ENCODE results near the gene SLC35B2. TPM values are rescaled to one million over a fixed set of nuclear protein-coding genes. Genes with fewer than 3 reads are reported as not detected.

The SLC35B2 gene
- polyA plus RNA-seq, 1 experiment: 145 TPM

DNA sequence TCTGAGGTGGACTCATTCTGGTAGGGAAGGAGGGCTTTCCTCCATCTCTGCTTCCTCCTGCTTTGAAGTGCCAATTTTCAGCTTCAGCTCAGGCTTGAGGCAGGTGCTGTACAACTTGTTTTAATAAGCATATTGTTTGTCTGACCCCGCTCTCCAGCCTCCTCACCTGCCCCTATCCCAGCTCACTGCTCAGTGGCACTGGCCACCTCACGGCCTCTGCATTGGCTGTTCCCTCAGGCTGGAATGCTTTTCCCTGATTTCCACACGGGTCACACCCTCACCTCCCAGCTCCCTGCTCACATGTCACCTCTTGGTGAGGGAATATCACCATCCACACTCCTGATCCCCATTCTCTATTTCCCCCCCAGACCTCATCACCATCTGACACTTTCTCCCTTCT lies 41.5 kb upstream of the SLC35B2 start:
- TF ChIP-seq, protein P1, sequence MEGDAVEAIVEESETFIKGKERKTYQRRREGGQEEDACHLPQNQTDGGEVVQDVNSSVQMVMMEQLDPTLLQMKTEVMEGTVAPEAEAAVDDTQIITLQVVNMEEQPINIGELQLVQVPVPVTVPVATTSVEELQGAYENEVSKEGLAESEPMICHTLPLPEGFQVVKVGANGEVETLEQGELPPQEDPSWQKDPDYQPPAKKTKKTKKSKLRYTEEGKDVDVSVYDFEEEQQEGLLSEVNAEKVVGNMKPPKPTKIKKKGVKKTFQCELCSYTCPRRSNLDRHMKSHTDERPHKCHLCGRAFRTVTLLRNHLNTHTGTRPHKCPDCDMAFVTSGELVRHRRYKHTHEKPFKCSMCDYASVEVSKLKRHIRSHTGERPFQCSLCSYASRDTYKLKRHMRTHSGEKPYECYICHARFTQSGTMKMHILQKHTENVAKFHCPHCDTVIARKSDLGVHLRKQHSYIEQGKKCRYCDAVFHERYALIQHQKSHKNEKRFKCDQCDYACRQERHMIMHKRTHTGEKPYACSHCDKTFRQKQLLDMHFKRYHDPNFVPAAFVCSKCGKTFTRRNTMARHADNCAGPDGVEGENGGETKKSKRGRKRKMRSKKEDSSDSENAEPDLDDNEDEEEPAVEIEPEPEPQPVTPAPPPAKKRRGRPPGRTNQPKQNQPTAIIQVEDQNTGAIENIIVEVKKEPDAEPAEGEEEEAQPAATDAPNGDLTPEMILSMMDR (IDR thresholded peaks at IDR 0.05; ENCODE audit: insufficient read depth, low read depth, low read length): no peak
- H3K36me3 ChIP-seq (ENCODE audit: control insufficient read depth, insufficient read depth, low read length): peaks cover 22% of the 10 kb centered on the region
- POLR2A ChIA-PET: no interaction called here
- H3K27me3 ChIP-seq (ENCODE audit: control insufficient read depth, insufficient read depth, low read length): peaks cover 21% of the 10 kb centered on the region
- CTCF ChIA-PET: interaction anchor here (0.6 to 2.6 kb wide), 6 partner anchors 8 to 77 kb away, joined by 3 to 11 read pairs (median 4); partner anchors contain the start of gene AARS2
- H3K4me3 ChIP-seq (ENCODE audit: low read depth, low read length): no peak overlapping the region
- DNase-seq (ENCODE audit: low read depth): no peak

DNA sequence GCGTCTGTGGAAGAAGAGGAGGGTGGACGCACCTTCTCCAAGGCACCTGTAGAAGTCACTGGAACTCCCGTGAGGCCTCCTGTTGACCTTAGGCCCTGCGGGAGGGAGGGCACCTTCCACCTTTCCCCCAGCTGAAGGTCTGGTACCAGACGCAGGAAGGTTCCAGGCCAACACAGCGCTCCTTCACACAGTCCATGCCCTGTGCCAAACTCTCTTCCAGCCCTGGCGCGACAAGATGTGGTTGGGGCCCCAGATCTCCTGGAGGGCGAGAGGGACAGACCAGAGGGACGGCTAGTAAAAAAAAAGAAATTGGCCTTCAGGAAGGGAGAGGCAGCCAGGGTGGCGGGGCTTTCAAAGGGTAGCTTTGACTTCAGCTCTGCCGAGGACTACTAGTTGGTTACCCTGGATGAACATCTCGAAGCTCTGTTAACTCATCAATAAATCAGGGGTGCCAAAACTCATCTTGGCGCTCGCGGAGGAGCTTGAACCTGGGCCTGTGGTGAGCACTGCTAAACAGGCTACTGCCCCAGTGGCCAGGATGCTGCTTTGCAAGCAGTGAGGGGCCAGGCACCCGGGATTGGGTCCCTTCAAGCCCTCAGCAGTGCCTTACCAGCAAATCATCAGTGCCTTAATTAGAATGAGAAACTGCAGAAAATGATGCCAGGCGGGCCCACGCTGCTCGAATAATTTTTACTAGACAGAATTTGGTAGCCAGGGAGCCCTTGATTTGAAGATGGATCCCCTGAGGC lies 40.9 kb upstream of the SLC35B2 start:
- H3K36me3 ChIP-seq (ENCODE audit: control insufficient read depth, insufficient read depth, low read length): peaks cover 16% of the 10 kb centered on the region
- POLR2A ChIA-PET: no interaction called here
- H3K4me3 ChIP-seq (ENCODE audit: low read depth, low read length): no peak overlapping the region
- peaks cover 21% of the 10 kb centered on the region for H3K27me3 ChIP-seq (ENCODE audit: control insufficient read depth, insufficient read depth, low read length)
- CTCF ChIA-PET: interaction anchor here (1.1 to 2.6 kb wide), 5 partner anchors 9 to 77 kb away, joined by 3 to 11 read pairs (median 4); partner anchors contain the start of gene AARS2
- no peak for DNase-seq (ENCODE audit: low read depth)
- TF ChIP-seq, protein P1 (IDR thresholded peaks at IDR 0.05; ENCODE audit: insufficient read depth, low read depth, low read length): no peak

DNA sequence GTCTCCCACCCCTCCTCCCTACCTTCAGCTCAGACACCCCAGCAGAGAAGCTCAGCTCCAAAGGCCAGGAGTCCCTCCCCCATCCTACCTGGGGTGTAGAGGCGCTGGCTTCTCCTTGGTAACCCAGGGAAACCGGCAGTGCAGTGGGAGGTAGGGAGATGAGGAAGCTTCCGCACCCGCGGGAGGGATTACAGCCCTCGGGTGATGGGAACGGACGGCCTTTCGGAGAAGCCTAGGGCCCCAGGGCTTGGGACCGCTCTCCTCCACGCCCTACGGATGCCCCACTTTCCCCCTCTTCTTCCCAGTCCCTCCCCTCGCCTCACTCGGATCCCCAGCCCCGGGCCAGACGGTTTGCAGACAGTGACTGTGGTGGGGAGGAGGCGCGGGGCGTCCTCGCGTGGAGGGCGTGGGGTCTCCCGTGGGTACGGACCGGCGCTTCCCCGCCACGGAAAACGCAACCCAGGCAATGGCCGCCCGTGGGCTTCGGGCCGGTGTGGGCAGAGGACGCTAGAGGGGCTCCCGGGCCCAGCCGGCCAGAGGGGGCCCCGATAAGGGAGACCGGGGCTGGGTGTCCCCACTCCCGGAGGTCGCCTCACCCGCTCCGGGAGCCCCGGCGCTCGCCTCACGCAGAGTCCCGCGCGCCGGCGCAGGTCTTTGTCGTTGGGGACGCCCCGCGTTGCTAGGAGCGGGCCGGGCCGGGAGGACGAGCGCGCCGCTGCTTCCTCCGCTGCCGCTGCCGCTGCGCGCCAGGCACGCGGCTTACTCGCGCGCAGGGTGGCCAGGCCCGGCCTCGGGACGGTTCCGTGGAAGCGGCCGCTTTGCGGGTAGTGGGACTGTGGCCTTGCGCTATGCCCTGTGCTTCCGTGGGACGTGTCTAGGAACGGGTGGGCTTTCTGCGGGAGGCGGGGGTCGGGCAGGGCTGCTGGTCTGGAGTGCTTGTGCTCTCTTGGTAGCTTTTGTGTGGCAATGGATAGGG lies 40.0 kb upstream of the SLC35B2 start:
- ChIA-PET POLR2A (no interaction called here), CTCF (interaction anchor here (0.9 to 2.6 kb wide), 9 partner anchors 7 to 129 kb away, joined by 3 to 15 read pairs (median 4); partner anchors contain the start of gene AARS2)
- TF ChIP-seq, protein P1 (IDR thresholded peaks at IDR 0.05; ENCODE audit: insufficient read depth, low read depth, low read length): no peak
- no peak for DNase-seq (ENCODE audit: low read depth)
- H3K27me3 ChIP-seq (ENCODE audit: control insufficient read depth, insufficient read depth, low read length): peaks cover 26% of the 10 kb centered on the region
- peak overlapping the region; percentile 30 for H3K4me3 ChIP-seq (ENCODE audit: low read depth, low read length)
- peaks cover 11% of the 10 kb centered on the region for H3K36me3 ChIP-seq (ENCODE audit: control insufficient read depth, insufficient read depth, low read length)

DNA sequence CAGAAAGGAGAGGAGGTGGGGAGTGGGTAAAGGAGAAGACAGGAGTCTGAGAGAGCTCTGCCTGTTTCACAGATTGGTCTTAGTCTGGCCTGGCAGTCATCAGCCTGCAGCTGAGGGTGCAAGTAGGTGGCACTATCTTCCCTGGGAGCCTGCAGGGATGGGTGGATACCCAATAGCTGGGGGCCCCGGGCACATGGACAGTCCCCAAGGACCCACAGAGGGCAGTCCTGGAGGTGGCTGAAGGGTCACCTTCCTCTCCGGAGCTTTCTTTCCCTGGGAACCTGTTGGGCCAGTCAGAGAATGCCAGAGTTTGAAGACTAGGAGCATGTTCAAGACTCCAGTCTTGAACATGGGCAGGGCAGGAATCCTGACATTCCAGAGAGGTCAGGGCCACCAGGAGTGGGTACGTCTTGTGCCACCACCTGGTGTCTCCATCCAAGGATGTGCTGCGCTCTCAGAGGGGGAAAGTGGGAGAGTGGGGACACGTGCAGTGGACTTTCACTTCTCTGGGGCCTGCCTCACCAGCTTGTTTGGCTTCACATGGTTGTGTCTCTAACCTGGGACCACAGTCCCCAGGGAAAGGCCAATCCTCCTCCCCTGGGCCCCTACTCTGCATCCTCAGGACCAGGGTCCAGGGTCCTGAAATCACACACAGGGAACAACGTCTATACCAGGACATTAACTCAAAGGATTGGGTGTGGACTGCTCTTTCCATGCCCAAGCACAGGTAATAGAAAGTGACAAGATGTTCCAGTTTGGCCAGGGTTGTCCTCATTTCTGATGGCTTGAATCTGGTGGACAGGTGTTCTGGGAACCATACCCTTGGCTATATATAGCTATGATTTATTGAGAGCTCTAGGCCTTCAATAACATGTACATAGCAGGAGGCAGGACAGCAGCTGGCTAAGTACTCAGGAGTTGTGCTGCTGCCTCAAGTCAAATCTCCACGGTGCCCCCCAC lies 37.8 kb upstream of the SLC35B2 start:
- DNase-seq (ENCODE audit: low read depth): no peak
- POLR2A ChIA-PET: no interaction called here
- peaks cover 37% of the 10 kb centered on the region for H3K27me3 ChIP-seq (ENCODE audit: control insufficient read depth, insufficient read depth, low read length)

More for the DNA sequence above, 37.8 kb upstream of the SLC35B2 start:
- TF ChIP-seq, protein P1 (IDR thresholded peaks at IDR 0.05; ENCODE audit: insufficient read depth, low read depth, low read length): no peak
- CTCF ChIA-PET: interaction anchor here (1.4 to 2.1 kb wide), 5 partner anchors 10 to 58 kb away, joined by 3 to 15 read pairs (median 6); no protein-coding TSS in a partner anchor
- no peak overlapping the region for H3K4me3 ChIP-seq (ENCODE audit: low read depth, low read length)
- H3K36me3 ChIP-seq (ENCODE audit: control insufficient read depth, insufficient read depth, low read length): peaks cover under 1% of the 10 kb centered on the region
